Left cardiac atrium (tissue), 4 donors: ENCODE measurements around the gene NRG3. TPM values are rescaled to one million over a fixed set of nuclear protein-coding genes. Genes with fewer than 3 reads are reported as not detected.
"Not testable (repeated sequence)": the region's sequence is repeated elsewhere in the genome, so short reads cannot be mapped to it uniquely, and the experiment has no call there.

Experiments
- ATAC-seq, 2 donors: fragments of 200-7000 bp; cut with Tn5 transposase; one replicate each; pipeline ENCODE4 v1.9.1; 2020; ENCODE audit warnings: mild to moderate bottlenecking in 2 of 2, moderate library complexity in 2 of 2
- DNase-seq: peaks from one replicate; pipeline ENCODE4 v3.0.0-alpha.2; 2020
- intact Hi-C, 2 donors: fragments of 100-400 bp; cut with DNase I; formaldehyde crosslinking; loops; one replicate each; pipeline versions ENCODE4 v1.14.1 to v1.15.1; 2022 to 2023
- total RNA-seq, 2 donors: library from RNA; stranded (reverse); fragmentation: NEBNext Ultra II Directional; extraction: Animal tissue kit (Norgen Biotek cat#: 25700); gene quantifications; one replicate each; pipeline ENCODE4 v1.2.1, GENCODE V29; 2021
- donor health status: DM: no; HTN: yes; CAD: no.
- donor health status: DM: no; HTN: yes; CAD: no; lungs with severe emphysema.
- donor health status: DM: yes; HTN: yes; CAD: no.
- donor health status: Dilated cardiomyopathy.

NRG3 gene
- total RNA-seq, 2 donors from 2014 or later, result 0.21 to 0.79 TPM

DNA sequence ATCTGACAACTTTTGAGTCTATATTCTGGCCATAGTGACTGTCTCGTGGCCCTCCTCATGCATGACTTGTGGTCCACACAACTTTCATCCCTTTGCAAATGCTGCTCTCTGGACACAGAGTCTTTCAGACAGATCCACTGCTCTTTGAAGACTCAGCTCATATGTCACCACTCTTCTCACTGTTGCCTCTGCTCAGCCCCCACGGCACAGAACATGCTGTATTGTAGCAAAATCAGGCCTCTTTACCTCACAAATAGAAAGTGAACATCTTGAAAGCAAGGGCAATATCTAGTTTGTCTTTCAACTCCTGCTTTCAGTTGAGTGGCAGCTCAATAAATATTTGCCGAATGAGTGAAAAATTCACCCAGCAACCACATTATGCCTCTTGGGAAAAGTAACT, 443.5 kb downstream of the NRG3 start:
- intact Hi-C loops, result no loop called here
- no peak for ATAC-seq
- DNase-seq, result no peak

- ATAC-seq (no peak), DNase-seq (no peak)
- intact Hi-C loops, result no loop called here
Observed at GRCh38 chr10:82319074-82319473, 444.1 kb downstream of the NRG3 start.

GRCh38 chr10:82319562-82319961, 444.6 kb downstream of the NRG3 start:
- DNase-seq, result no peak
- intact Hi-C loops, result no loop called here
- no peak for ATAC-seq

- ATAC-seq, result no peak
- DNase-seq, result no peak
- intact Hi-C loops, result no loop called here
Observed at GRCh38 chr10:82321724-82322123, 446.7 kb downstream of the NRG3 start.

- intact Hi-C loops, result no loop called here
- no peak for ATAC-seq
Observed at GRCh38 chr10:82331716-82332115, 456.7 kb downstream of the NRG3 start.

DNA sequence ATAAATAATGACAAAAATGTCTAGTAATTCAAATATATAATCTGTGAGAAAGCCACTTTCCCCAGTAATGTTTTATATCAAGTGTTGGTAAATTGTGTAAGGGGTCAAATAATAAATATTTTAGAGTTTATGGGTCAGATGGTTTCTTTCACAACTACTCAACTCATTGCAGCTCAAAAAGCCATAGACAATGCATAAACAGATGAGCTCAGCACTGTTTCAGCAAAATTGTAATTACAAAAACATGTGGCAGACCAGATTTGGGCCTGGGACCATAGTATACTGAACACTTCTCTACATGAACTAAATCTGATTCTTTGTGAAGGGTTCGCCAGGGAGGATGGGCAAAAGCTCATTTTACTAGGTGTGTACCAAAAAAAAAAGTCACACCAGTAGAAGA, 460.8 kb downstream of the NRG3 start:
- intact Hi-C loops, result no loop called here
- ATAC-seq, result no peak
- DNase-seq, result no peak

More at GRCh38 chr10:82331716-82332115, 456.7 kb downstream of the NRG3 start:
- no peak for DNase-seq

DNA sequence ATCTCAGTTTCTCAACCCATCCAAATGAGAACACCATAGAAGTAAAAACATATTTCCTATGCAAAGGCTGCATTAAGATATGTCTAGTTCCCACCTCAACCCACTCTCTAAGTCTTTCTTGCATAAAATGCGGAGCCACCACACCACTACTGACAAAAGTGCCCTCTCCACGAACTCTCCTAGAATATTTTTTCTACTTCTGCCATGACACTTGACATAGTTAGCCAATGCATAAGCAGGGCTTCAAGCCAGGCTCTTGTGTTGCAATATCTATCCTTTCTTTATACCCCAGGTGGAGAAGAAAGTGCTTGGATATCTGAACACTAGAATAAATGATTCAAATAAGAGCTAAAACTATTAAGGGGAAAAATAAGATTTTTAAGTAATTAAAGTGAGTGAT, 465.2 kb downstream of the NRG3 start:
- DNase-seq (no peak), ATAC-seq (no peak)
- intact Hi-C loops, result no loop called here

DNA sequence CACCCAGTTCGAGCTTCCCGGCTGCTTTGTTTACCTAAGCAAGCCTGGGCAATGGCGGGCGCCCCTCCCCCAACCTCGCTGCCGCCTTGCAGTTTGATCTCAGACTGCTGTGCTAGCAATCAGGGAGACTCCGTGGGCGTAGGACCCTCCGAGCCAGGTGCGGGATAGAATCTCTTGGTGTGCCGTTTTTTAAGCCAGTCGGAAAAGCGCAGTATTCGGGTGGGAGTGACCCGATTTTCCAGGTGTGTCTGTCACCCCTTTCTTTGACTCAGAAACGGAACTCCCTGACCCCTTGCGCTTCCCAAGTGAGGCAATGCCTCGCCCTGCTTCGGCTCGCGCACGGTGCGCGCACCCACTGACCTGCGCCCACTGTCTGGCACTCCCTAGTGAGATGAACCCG, 474.6 kb downstream of the NRG3 start:
- DNase-seq, ATAC-seq, intact Hi-C loops: not testable (repeated sequence)

- DNase-seq (no peak), ATAC-seq (no peak)
- intact Hi-C loops, result no loop called here
Observed at GRCh38 chr10:82353381-82353780, 478.4 kb downstream of the NRG3 start.

DNA sequence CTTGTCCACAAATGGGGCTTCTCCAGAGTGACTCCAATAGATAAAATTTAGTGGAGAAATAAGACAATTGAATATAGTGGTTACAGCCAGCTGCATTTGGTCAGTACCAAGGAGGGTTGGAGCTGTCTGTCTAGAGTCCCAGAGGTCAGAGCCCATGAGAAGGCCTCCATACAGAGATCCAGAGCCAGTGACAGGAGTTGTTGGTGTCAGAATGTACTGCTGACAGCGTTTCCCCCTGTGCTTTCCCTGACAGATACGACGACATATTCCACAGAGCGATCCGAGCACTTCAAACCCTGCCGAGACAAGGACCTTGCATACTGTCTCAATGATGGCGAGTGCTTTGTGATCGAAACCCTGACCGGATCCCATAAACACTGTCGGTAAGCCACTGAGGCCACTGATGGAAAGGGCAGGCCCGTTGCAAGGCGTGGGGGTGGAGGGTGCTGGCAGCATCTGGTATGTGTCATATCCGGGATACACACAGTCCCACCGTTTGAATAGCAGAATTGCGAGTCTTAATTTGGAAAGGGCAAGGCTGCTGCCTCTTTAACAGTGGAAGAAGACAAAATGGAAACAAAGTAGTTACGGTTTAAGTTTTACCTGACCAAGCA, 483.6 kb downstream of the NRG3 start:
- DNase-seq, result peak; percentile 72
- intact Hi-C loops, result no loop called here
- ATAC-seq, result peak; percentile 90 to 96

- DNase-seq, result no peak
- no peak for ATAC-seq
- intact Hi-C loops, result no loop called here
Observed at GRCh38 chr10:82361256-82361655, 486.3 kb downstream of the NRG3 start.

- ATAC-seq (peak in 1 of 2 donors; percentile 53), DNase-seq (no peak)
- intact Hi-C loops, result no loop called here
Observed at GRCh38 chr10:82377608-82378007, 502.6 kb downstream of the NRG3 start.

- intact Hi-C loops, result no loop called here
- peak; percentile 68 to 95 for ATAC-seq
- peak; percentile 67 for DNase-seq
Observed at GRCh38 chr10:82378146-82378545, 503.2 kb downstream of the NRG3 start.

DNA sequence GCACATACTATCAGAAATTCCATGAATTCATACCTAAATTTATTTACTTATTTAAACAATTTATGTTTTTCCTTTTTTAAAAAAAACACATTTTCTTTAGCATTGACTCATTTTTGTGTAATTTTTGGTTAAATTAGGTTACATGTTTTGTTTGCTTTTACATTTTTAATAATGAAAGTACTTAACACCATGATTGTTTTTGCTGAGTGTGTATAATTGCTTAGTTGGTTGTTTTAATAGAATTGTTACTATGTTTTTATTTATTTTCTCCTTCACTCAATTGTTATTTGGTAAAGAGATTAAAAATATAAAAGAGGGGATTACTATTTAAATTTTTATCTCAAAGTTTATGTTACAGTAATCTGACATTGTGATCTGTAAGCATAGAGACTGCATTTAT, 508.4 kb downstream of the NRG3 start:
- ATAC-seq (no peak), DNase-seq (no peak)
- intact Hi-C loops, result no loop called here

GRCh38 chr10:82390866-82391658, 516.1 kb downstream of the NRG3 start:
- ATAC-seq, result no peak
- no peak for DNase-seq
- intact Hi-C loops, result no loop called here

- intact Hi-C loops, result no loop called here
- ATAC-seq (no peak), DNase-seq (no peak)
Observed at GRCh38 chr10:82391971-82392370, 517.0 kb downstream of the NRG3 start.

GRCh38 chr10:82392533-82392932, 517.5 kb downstream of the NRG3 start:
- ATAC-seq (no peak), DNase-seq (no peak)
- intact Hi-C loops, result no loop called here

GRCh38 chr10:82394122-82394521, 519.1 kb downstream of the NRG3 start:
- intact Hi-C loops, result no loop called here
- DNase-seq, result peak; percentile 56
- peak in 1 of 2 donors; percentile 72 for ATAC-seq

- DNase-seq (no peak), ATAC-seq (no peak)
- intact Hi-C loops, result no loop called here
Observed at GRCh38 chr10:82394987-82395386, 520.0 kb downstream of the NRG3 start.

GRCh38 chr10:82396886-82397285, 521.9 kb downstream of the NRG3 start:
- intact Hi-C loops, result no loop called here
- ATAC-seq, result no peak
- DNase-seq, result no peak

DNA sequence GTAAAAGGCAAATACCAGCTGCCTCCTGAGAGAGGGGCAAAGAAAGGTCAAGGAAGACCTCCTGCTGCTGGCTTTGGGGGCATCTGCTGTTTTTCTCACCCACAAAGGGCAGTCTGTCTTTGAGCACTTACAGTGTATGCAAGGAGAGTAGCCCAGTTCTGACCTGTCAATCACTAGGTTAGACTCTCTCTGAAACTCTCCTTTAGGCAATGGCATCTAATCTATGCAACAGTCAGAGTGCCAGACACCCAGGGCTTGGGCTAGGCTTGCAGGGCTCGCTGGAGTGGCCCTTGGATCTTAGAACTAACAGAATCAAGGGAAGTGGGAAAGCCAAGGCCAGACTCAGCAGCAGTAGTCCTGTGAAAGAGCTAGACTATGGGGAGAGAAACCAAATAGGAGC, 522.9 kb downstream of the NRG3 start:
- ATAC-seq, result no peak
- intact Hi-C loops, result no loop called here
- no peak for DNase-seq
